ENCODE results near the gene AGTR1. TPM values are rescaled to one million over a fixed set of nuclear protein-coding genes. Genes with fewer than 3 reads are reported as not detected.

AGTR1 gene
- total and polyA plus RNA-seq, 4 donors: 30.0 to 52.2 (median 41.9) TPM

DNA sequence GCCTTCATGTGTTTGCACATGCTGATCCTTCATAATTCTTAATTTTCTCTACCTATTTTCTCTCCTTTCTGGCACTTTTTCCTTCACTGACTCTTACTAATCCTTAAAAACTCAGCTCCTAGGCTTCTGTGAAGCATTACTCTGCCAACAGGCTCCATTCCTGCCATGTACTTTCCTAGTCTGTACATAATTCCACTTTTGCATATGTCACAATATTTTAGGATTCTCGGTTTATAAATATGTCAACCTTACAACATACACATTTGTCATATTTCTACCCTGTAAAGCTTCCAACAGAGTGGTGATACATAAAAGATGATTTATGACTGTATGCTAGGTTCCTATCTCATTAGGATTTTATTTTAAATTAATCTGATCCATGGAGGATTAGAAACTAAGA lies 38.2 kb upstream of the AGTR1 start:
- DNase-seq (ENCODE audit: low spot score): no peak
- Histone ChIP-seq H3K4me3 (ENCODE audit: low read depth in 1 of 3, low read length in 3 of 3) (no peak overlapping the region), H3K27ac (ENCODE audit: low read depth in 1 of 2, low read length in 2 of 2) (no peak overlapping the region), H3K36me3 (ENCODE audit: control insufficient read depth in 4 of 4, insufficient read depth in 3 of 4, low read depth in 1 of 4, low read length in 3 of 4) (no peaks in the 10 kb centered on the region), H3K9ac (ENCODE audit: low read depth in 1 of 2, low read length in 2 of 2) (no peak overlapping the region), H3K9me3 (ENCODE audit: control insufficient read depth in 4 of 4, low read length in 3 of 4) (no peaks in the 10 kb centered on the region), H3K27me3 (ENCODE audit: control insufficient read depth in 4 of 4, insufficient read depth in 4 of 4, low read length in 3 of 4) (no peaks in the 10 kb centered on the region), H3K4me1 (ENCODE audit: control insufficient read depth in 4 of 4, insufficient read depth in 4 of 4, low read length in 3 of 4) (no peaks in the 10 kb centered on the region)
- TF ChIP-seq JUND (IDR thresholded peaks at IDR 0.05) (no peak), TAF1 (conservative IDR thresholded peaks at IDR 0.05) (no peak), NR2F2 (IDR thresholded peaks at IDR 0.05) (no peak), HNF4G (IDR thresholded peaks at IDR 0.05) (no peak)
- TF ChIP-seq, protein P1, sequence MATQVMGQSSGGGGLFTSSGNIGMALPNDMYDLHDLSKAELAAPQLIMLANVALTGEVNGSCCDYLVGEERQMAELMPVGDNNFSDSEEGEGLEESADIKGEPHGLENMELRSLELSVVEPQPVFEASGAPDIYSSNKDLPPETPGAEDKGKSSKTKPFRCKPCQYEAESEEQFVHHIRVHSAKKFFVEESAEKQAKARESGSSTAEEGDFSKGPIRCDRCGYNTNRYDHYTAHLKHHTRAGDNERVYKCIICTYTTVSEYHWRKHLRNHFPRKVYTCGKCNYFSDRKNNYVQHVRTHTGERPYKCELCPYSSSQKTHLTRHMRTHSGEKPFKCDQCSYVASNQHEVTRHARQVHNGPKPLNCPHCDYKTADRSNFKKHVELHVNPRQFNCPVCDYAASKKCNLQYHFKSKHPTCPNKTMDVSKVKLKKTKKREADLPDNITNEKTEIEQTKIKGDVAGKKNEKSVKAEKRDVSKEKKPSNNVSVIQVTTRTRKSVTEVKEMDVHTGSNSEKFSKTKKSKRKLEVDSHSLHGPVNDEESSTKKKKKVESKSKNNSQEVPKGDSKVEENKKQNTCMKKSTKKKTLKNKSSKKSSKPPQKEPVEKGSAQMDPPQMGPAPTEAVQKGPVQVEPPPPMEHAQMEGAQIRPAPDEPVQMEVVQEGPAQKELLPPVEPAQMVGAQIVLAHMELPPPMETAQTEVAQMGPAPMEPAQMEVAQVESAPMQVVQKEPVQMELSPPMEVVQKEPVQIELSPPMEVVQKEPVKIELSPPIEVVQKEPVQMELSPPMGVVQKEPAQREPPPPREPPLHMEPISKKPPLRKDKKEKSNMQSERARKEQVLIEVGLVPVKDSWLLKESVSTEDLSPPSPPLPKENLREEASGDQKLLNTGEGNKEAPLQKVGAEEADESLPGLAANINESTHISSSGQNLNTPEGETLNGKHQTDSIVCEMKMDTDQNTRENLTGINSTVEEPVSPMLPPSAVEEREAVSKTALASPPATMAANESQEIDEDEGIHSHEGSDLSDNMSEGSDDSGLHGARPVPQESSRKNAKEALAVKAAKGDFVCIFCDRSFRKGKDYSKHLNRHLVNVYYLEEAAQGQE (IDR thresholded peaks at IDR 0.05): no peak
- TF ChIP-seq, protein P2, sequence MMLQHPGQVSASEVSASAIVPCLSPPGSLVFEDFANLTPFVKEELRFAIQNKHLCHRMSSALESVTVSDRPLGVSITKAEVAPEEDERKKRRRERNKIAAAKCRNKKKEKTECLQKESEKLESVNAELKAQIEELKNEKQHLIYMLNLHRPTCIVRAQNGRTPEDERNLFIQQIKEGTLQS (IDR thresholded peaks at IDR 0.05): no peak
- TF ChIP-seq, protein P3, sequence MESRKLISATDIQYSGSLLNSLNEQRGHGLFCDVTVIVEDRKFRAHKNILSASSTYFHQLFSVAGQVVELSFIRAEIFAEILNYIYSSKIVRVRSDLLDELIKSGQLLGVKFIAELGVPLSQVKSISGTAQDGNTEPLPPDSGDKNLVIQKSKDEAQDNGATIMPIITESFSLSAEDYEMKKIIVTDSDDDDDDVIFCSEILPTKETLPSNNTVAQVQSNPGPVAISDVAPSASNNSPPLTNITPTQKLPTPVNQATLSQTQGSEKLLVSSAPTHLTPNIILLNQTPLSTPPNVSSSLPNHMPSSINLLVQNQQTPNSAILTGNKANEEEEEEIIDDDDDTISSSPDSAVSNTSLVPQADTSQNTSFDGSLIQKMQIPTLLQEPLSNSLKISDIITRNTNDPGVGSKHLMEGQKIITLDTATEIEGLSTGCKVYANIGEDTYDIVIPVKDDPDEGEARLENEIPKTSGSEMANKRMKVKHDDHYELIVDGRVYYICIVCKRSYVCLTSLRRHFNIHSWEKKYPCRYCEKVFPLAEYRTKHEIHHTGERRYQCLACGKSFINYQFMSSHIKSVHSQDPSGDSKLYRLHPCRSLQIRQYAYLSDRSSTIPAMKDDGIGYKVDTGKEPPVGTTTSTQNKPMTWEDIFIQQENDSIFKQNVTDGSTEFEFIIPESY (IDR thresholded peaks at IDR 0.05): no peak
- WGBS: 94% methylated on average over 1 of the region's 1 CpG

DNA sequence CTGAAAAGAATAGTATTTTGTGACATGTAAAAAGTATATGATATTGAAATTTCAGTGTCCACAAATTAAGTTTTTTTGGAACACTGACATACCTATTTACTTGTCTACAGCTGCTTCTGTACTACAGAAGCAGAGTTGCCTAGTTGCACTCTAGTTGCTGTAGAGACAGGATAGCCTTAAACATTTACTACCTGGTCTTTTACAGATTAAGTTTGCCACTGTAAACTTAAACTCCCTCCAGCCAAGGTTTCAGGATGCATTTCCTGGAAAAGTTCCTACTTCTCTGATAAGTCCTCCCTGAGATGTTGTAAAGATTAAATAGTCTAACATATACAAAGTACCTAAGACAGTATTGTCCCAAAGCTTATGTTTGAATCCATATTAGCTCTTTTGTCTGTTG lies 17.4 kb upstream of the AGTR1 start:
- no peak for DNase-seq (ENCODE audit: low spot score)
- no peaks in the 10 kb centered on the region for H3K9me3 ChIP-seq (ENCODE audit: control insufficient read depth in 4 of 4, low read length in 3 of 4)
- no peak overlapping the region for H3K4me3 ChIP-seq (ENCODE audit: low read depth in 1 of 3, low read length in 3 of 3)
- no peaks in the 10 kb centered on the region for H3K27me3 ChIP-seq (ENCODE audit: control insufficient read depth in 4 of 4, insufficient read depth in 4 of 4, low read length in 3 of 4)
- TF ChIP-seq, protein P2 (IDR thresholded peaks at IDR 0.05): no peak
- TF ChIP-seq JUND (IDR thresholded peaks at IDR 0.05): no peak
- TF ChIP-seq, protein P1 (IDR thresholded peaks at IDR 0.05): no peak
- TF ChIP-seq RAD21 (IDR thresholded peaks at IDR 0.05): no peak
- no peaks in the 10 kb centered on the region for H3K36me3 ChIP-seq (ENCODE audit: control insufficient read depth in 4 of 4, insufficient read depth in 3 of 4, low read depth in 1 of 4, low read length in 3 of 4)
- H3K9ac ChIP-seq (ENCODE audit: low read depth in 1 of 2, low read length in 2 of 2): no peak overlapping the region
- no peak overlapping the region for H3K27ac ChIP-seq (ENCODE audit: low read depth in 1 of 2, low read length in 2 of 2)
- peaks cover 0 to 8% (median 5%) of the 10 kb centered on the region in 4 donors for H3K4me1 ChIP-seq (ENCODE audit: control insufficient read depth in 4 of 4, insufficient read depth in 4 of 4, low read length in 3 of 4)
